GM12801 (cell line): ENCODE results near the gene NDUFV1.

ENCODE experiments used
- CTCF ChIP-seq: IDR thresholded peaks from one replicate; pipeline ENCODE4 v1.5.1; 2011; ENCODE audit warnings: control low read depth; ENCODE audit not compliant: insufficient read length; ENCODE audit errors: extremely low read depth

Gene NDUFV1

DNA sequence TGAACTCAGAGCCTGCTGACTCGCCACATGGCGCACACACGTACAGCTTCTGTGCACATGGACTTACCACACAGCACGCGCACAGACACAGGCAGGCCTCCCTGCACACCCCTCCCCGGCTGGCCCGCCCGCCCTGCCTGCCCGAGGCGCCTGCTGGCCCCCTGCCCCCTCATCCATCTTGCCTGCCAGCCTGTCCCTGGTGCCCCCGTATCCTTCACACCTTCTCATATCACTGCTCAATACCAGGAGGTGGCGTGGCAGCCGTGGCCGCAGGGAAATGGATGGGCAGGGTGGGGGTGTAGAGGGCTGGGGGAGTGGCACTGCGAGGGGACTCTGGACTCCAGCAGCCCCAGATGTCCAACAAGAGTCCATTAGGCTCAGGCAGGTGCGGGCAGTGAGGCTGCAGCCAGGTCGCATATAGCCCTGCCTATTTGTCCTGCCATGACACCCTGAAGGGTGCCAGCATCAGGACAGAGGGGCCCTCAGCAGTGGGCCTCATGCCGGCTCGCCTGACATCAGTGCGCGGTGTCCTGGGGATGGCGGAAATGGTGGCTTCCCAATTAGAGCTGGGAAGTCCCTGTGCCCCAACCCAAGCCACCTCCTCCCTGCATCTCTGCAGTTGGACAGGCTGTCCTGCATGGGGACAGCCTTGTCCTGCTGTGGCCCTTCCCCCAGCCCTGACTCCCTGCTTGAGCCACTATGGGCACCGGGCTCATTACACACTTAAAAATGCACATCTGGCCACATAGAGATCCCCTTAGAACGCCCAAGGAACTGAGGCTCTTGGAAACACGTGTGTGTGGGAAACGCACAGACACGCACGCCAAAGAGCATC is 34.8 kb downstream of the NDUFV1 start:
- TF ChIP-seq CTCF, result no peak

GRCh38 chr11:67642173-67643120 is 35.7 kb downstream of the NDUFV1 start:
- no peak for TF ChIP-seq CTCF

- no peak for TF ChIP-seq CTCF
Measured at GRCh38 chr11:67644042-67644441, 37.3 kb downstream of the NDUFV1 start.

DNA sequence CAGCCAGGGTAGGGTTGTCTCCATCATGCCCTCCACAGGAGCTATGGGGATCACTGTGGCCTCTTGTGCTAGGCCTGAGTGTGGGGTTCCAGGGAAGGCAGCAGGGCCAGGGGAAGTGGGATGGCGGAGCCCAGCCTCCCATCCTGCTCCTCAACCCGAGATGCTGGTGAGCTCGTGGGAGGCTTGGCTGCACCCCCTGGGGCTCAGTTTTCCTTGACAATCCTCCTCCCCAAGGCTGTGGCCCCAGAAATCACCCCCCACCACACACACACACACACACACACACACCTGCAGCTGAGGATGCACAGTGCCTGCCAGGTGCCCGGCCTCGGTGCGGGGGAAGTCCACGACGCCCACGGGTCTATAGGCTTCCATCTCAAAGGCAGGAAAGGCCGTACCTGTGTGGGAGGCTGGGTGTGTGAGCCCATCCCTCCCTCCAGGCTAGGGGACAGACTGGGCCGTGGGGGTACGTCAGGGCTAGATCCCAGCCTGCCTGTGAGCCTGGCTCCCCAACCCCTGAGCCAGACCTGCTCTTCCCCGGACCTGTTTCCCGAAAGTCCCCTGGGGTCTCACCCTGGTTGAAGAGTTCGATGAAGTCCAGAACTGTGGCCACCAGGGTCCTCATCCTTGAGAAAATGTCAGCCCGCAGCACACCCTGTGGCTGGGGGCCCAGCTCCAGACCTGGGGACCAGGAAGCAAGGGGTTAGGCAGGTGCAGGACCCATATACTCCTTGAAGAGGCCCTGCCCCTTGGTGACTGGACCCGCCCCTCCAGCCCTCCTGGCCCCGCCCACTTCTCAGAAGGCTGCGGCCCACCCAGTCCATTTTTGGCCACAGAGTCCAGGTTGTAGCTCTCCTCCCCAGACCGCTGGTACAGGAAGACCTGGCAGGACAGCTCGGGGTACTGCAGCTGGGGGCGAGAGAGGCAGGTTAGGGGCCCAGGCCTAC is 38.0 kb downstream of the NDUFV1 start:
- TF ChIP-seq CTCF, result no peak

DNA sequence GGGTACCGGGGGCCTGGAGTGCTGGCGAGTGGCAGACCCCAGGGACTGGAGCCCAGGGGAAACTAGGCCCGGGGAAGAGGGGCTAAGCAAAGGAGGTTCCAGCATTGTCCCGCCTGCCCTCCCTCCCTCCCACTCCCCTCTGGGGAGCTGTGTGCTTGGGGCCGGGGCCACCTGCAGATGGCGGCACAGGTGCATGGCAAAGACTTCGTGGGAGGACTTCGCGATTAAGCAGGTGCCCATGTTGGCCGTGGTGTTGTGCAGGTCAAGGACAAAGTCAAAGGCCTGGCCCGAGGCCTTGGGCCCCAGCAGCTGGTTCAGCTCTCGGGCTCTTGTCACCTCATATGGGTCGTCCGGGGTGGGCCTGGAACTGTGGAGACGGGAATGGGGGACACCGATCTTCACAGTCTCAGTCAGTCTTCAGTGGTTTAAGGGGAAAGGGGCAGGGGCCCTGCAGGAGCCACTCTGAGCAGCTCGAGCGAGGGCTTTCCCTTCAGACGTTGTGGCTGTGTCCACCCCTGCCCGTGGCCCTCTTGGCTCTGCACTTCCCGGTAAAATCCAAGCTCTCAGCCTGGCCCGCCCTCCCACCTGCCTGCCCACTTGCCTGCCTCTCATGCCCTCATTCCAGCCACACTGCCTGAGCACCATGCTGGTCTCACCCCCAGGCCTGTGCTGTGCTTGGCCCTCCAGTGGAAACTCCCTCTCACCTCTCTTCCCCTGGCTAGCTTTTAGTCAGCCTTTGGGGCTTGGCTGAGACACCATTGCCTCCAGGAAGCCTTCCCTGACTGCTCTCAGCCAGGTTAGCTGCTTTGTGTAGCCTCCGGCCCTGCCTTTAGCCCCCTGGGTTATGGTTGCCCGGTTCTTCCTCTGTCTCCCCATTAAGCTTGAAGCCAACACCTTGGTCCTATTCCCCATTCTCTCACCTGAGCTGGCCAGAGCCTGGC is 39.1 kb downstream of the NDUFV1 start:
- no peak for TF ChIP-seq CTCF

- no peak for TF ChIP-seq CTCF
Measured at GRCh38 chr11:67646535-67647336, 40.0 kb downstream of the NDUFV1 start.
